Endothelial cell of umbilical vein (primary cell): ENCODE measurements around the gene ATP1A4. TPM values are rescaled to one million over a fixed set of nuclear protein-coding genes. Genes with fewer than 3 reads are reported as not detected.
A peak's percentile ranks its signal among the peaks of the same experiment; 100 is the strongest.

Source experiments
- BruUV-seq: library from RNA; stranded (reverse); fragments of 400-500 nt; replicated peaks from 2 replicates; lab custom pipeline; 2021; lab: Mats Ljungman, UMichigan
- CTCF ChIA-PET: fragments of 300-600, 350-600 bp; sonication (Branson Sonifier 250); formaldehyde crosslinking; loops from one replicate; lab custom pipeline; 2021; ENCODE audit warnings: antibody characterized with exemption, inconsistent platforms; lab: Charles Lee
- POLR2A ChIA-PET: fragments of 300-600, 350-600 bp; sonication (Branson Sonifier 250); formaldehyde crosslinking; loops from one replicate; lab custom pipeline; 2021; ENCODE audit warnings: antibody characterized with exemption, inconsistent platforms; lab: Charles Lee
- DNase-seq: peaks from one replicate; pipeline ENCODE4 v3.0.0-alpha.2; 2011; ENCODE audit warnings: low read depth, low spot score
- FAIRE-seq: peaks from 2 replicates; lab custom pipeline; 2011; peaks lifted over from hg19 to GRCh38; lab: Jason Lieb, UNC
- H2AFZ ChIP-seq: 2 replicates; pipeline ENCODE4 v1.6.0; 2012; ENCODE audit warnings: low read depth, low read length, control low read depth, inconsistent platforms
- H3K27ac ChIP-seq: 2 replicates; pipeline ENCODE4 v1.5.1; 2011; ENCODE audit warnings: low read depth, mild to moderate bottlenecking, control low read depth, low read length, moderate library complexity; ENCODE audit not compliant: insufficient read depth
- H3K27me3 ChIP-seq, 2 experiments: 2 replicates each; pipeline versions ENCODE4 v1.6.0 to v1.6.1; 2011; ENCODE audit warnings: low read length in 2 of 2, mixed read lengths in 1 of 2; ENCODE audit not compliant: control insufficient read depth in 2 of 2, insufficient read depth in 2 of 2
- H3K36me3 ChIP-seq, 2 experiments: 2 replicates in 1 of 2; 3 replicates in 1 of 2; pipeline ENCODE4 v1.5.1; 2011; ENCODE audit warnings: low read length in 2 of 2, mild to moderate bottlenecking in 1 of 2, moderate library complexity in 1 of 2; ENCODE audit not compliant: control insufficient read depth in 2 of 2, insufficient read depth in 2 of 2; ENCODE audit errors: extremely low read depth in 1 of 2
- H3K4me1 ChIP-seq: 3 replicates; pipeline ENCODE4 v1.5.1; 2011; ENCODE audit warnings: mild to moderate bottlenecking, low read length; ENCODE audit not compliant: control insufficient read depth, insufficient read depth; ENCODE audit errors: extremely low read depth
- H3K4me2 ChIP-seq: 2 replicates; pipeline ENCODE4 v1.6.1; 2011; ENCODE audit warnings: low read length, control low read depth, mixed read lengths; ENCODE audit not compliant: insufficient read depth
- H3K4me3 ChIP-seq, 3 experiments: fragments of 200-600 bp in 1 of 3; sonication (generic), shearing (Covaris generic) in 1 of 3; replicated peaks in 1 of 3; 2 replicates each; pipeline ENCODE4 v1.5.1; 2011 to 2016; ENCODE audit warnings: control low read depth in 3 of 3, low read length in 3 of 3, mild to moderate bottlenecking in 2 of 3, inconsistent platforms in 1 of 3, low read depth in 1 of 3, moderate library complexity in 1 of 3; ENCODE audit not compliant: insufficient read depth in 1 of 3
- H3K79me2 ChIP-seq: 2 replicates; pipeline ENCODE4 v1.6.0; 2012; ENCODE audit warnings: low read length, inconsistent platforms; ENCODE audit not compliant: control insufficient read depth, insufficient read depth
- H3K9ac ChIP-seq: replicated peaks from 2 replicates; pipeline ENCODE3; 2011; ENCODE audit warnings: low read length, control low read depth; ENCODE audit not compliant: insufficient read depth; ENCODE audit errors: extremely low read depth
- H3K9me1 ChIP-seq: replicated peaks from 3 replicates; pipeline ENCODE4 v1.6.0; 2011; ENCODE audit warnings: mild to moderate bottlenecking, low read length; ENCODE audit not compliant: control insufficient read depth, insufficient read depth; ENCODE audit errors: extremely low read depth
- H3K9me3 ChIP-seq: replicated peaks from 2 replicates; pipeline ENCODE4 v1.5.1; 2012; ENCODE audit warnings: low read length, inconsistent platforms; ENCODE audit not compliant: control insufficient read depth, insufficient read depth
- H4K20me1 ChIP-seq: replicated peaks from 2 replicates; pipeline ENCODE3; 2011; ENCODE audit warnings: mild to moderate bottlenecking, low read length; ENCODE audit not compliant: control insufficient read depth, insufficient read depth; ENCODE audit errors: extremely low read depth
- CTCF ChIP-seq, 2 donors: IDR thresholded peaks; 1 replicate in 1 of 2; 2 replicates in 1 of 2; pipeline ENCODE4 v1.5.1; 2011; ENCODE audit warnings: low read length in 2 of 2, mild to moderate bottlenecking in 2 of 2, moderate library complexity in 2 of 2, control low read depth in 1 of 2, inconsistent platforms in 1 of 2, low read depth in 1 of 2; ENCODE audit not compliant: insufficient read depth in 1 of 2; ENCODE audit errors: extremely low read depth in 1 of 2
- EZH2 ChIP-seq: IDR thresholded peaks from 2 replicates; pipeline ENCODE4 v1.6.1; 2012; ENCODE audit warnings: borderline replicate concordance, low read depth, mild to moderate bottlenecking, moderate library complexity, low read length, inconsistent platforms; ENCODE audit not compliant: severe bottlenecking
- FOS ChIP-seq: IDR thresholded peaks from 2 replicates; pipeline ENCODE4 v1.6.1; 2011; ENCODE audit warnings: mild to moderate bottlenecking, low read length, moderate library complexity, borderline replicate concordance; ENCODE audit not compliant: insufficient read depth
- GATA2 ChIP-seq: IDR thresholded peaks from 2 replicates; pipeline ENCODE4 v1.7.0; 2011; ENCODE audit warnings: low read depth, mild to moderate bottlenecking, moderate library complexity, mixed read lengths, low read length; ENCODE audit not compliant: insufficient read length, insufficient read depth
- JUN ChIP-seq: IDR thresholded peaks from 2 replicates; pipeline ENCODE4 v1.6.1; 2011; ENCODE audit warnings: borderline replicate concordance, low read depth; ENCODE audit not compliant: insufficient read length, insufficient read depth
- MYC ChIP-seq: IDR thresholded peaks from one replicate; pipeline ENCODE4 v1.6.1; 2011; ENCODE audit warnings: mild to moderate bottlenecking, low read depth, low read length
- POLR2A ChIP-seq: IDR thresholded peaks from 2 replicates; pipeline ENCODE4 v1.6.1; 2012; ENCODE audit warnings: low read depth, mild to moderate bottlenecking, control low read depth, low read length
- POLR2AphosphoS5 ChIP-seq: IDR thresholded peaks from 2 replicates; pipeline ENCODE4 v1.6.1; 2012; ENCODE audit warnings: low read depth, mild to moderate bottlenecking, control low read depth, low read length, moderate library complexity; ENCODE audit not compliant: insufficient read depth
- dilution Hi-C: fragments of 300-500 bp; cut with MboI; formaldehyde crosslinking; loops from one replicate; pipeline ENCODE4 v1.15.0; 2019; ENCODE audit warnings: low sequenced_read_pairs; ENCODE audit not compliant: extremely low pct_ligation_motif_present
- intact Hi-C: fragments of 100-400 bp; cut with micrococcal nuclease; formaldehyde crosslinking; loops from one replicate; pipeline ENCODE4 v1.10.0; 2022
- polyA plus RNA-seq, 4 experiments: library from polyadenylated mRNA; depleted of rRNA in 3 of 4; stranded (reverse) in 3 of 4; unstranded in 1 of 4; fragments of >200 nt; gene quantifications; 2 replicates each; pipeline versions ENCODE4 v1.2.1 to v1.2.3, GENCODE V29; 2011 to 2012; ENCODE audit warnings: missing spikeins in 1 of 4
- total RNA-seq: library from RNA; stranded (reverse); gene quantifications from 2 replicates; pipeline ENCODE4 v1.2.3, GENCODE V29; 2021
- TF ChIP-seq, protein P1 (sequence below): IDR thresholded peaks from 2 replicates; pipeline ENCODE4 v1.6.1; 2011; ENCODE audit not compliant: insufficient read depth, insufficient read length

The ATP1A4 gene
- total and polyA plus RNA-seq, 2 donors (not counting 3 experiments of a cell fraction or from before 2014, with no cell fraction given): not detected

DNA sequence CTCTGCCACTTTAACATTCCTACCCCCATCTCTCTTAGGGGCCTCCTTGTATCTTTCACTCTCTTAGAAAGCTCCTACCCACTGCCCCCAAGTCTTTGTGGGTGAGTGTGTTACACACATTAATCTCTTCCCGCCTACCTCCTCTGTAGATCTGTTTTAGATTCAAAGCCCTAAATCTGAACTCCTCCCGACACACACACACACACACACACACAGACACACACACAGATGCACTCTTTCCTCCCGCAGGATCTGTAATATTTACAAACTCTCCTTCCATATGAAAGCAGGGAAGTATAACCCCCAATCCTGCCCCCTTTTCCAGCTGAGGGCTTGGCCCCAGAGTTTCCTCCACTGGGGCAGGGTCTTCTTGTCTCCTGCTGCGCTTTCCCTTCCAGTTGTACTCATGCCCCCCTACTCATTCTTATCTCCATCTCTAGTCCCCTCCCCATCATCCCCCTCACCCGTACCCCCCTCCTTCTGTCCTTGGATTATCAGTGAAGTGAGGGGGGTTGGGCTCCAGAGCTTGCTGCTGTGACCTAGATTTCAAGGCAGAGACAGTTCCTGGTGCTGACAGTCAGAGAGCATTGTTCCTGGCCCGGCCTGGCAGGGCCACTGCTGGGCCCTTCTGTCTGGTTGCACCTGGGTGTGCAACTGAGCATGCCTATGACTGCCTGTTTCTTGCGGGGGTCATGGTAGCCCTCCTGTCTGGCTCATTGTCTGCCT is 58.1 kb downstream of the ATP1A4 start:
- Histone ChIP-seq H3K9me1 (no peaks in the 10 kb centered on the region), H3K27me3 (no peaks in the 10 kb centered on the region), H2AFZ (no peak overlapping the region), H3K9me3 (no peaks in the 10 kb centered on the region), H3K79me2 (peaks cover 65% of the 10 kb centered on the region), H3K9ac (no peak overlapping the region), H3K4me3 (no peak overlapping the region), H3K36me3 (peaks cover 27 to 35% of the 10 kb centered on the region in 2 experiments), H3K4me2 (peak overlapping the region; percentile 43), H3K4me1 (peaks cover 46% of the 10 kb centered on the region), H4K20me1 (no peaks in the 10 kb centered on the region), H3K27ac (no peak overlapping the region)
- BruUV-seq: no TSS peak
- ChIA-PET POLR2A (no interaction called here), CTCF (interaction anchor here (1.9 to 13.4 kb wide), 3 partner anchors 10 to 82 kb away, joined by 10 to 183 read pairs (median 65); no protein-coding TSS in a partner anchor)
- DNase-seq: no peak
- intact Hi-C loops: loop anchor here (5.0 kb wide), 1 partner anchor 133 kb away; the partner anchor contains the start of genes COPA and NCSTN
- FAIRE-seq: peak; percentile 74
- dilution Hi-C loops: no loop called here
- TF ChIP-seq EZH2 (no peak), POLR2AphosphoS5 (no peak), POLR2A (no peak), GATA2 (no peak), JUN (no peak), CTCF (IDR thresholded peaks at IDR 0.05; ENCODE audit: extremely low read depth in 1 of 2, insufficient read depth in 1 of 2, low read depth in 1 of 2, low read length in 2 of 2) (no peak), MYC (no peak), FOS (no peak)
- TF ChIP-seq, protein P1, sequence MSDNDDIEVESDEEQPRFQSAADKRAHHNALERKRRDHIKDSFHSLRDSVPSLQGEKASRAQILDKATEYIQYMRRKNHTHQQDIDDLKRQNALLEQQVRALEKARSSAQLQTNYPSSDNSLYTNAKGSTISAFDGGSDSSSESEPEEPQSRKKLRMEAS: no peak
